Cardiac muscle cell (in vitro differentiated cells and primary cell): Measurements from ENCODE around the gene NUDT22. TPM values are rescaled to one million over a fixed set of nuclear protein-coding genes. Genes with fewer than 3 reads are reported as not detected.

Experiments used
- DNase-seq, 2 donors: peaks; one replicate each; pipeline versions ENCODE4 v3.0.0 to v3.0.0-alpha.2; 2010 to 2017; ENCODE audit warnings: low read depth in 1 of 2, low spot score in 1 of 2
- H3K27ac ChIP-seq: fragments of 200-600 bp; sonication (generic); 2 replicates; pipeline ENCODE4 v1.5.1; 2016
- H3K27me3 ChIP-seq: fragments of 200-600 bp; sonication (generic); 2 replicates; pipeline ENCODE4 v1.6.0; 2016; ENCODE audit warnings: control low read depth
- H3K36me3 ChIP-seq: fragments of 200-600 bp; sonication (generic); 2 replicates; pipeline ENCODE4 v1.5.1; 2016; ENCODE audit warnings: control low read depth
- H3K4me1 ChIP-seq: fragments of 200-600 bp; sonication (generic); 2 replicates; pipeline ENCODE4 v1.8.1; 2017; ENCODE audit warnings: low read depth, mild to moderate bottlenecking, mixed run types
- H3K4me3 ChIP-seq: fragments of 200-600 bp; sonication (generic); 2 replicates; pipeline ENCODE4 v1.5.1; 2016; ENCODE audit warnings: mild to moderate bottlenecking
- H3K9me3 ChIP-seq: fragments of 200-600 bp; sonication (generic); 2 replicates; pipeline ENCODE4 v1.5.1; 2017; ENCODE audit warnings: low read depth, mild to moderate bottlenecking, control low read depth
- polyA plus RNA-seq: library from polyadenylated mRNA; unstranded; fragments of >200 nt; fragmentation: Nextera tagmentation; extraction: Ambion mirVana; gene quantifications from 2 replicates; pipeline ENCODE4 v1.2.1, GENCODE V29; 2016
- total RNA-seq: library from RNA; depleted of rRNA; stranded (reverse); fragments of >200 nt; gene quantifications from 2 replicates; pipeline ENCODE4 v1.2.3, GENCODE V29; 2016
- TF ChIP-seq, protein P1 (sequence below): IDR thresholded peaks from 2 replicates; pipeline ENCODE4 v1.5.1; 2012; ENCODE audit warnings: low read depth, mild to moderate bottlenecking, low read length

Gene NUDT22
- 76.0 and 98.8 TPM in 2 replicates for total RNA-seq
- 88.3 and 90.6 TPM in 2 replicates for polyA plus RNA-seq

DNA sequence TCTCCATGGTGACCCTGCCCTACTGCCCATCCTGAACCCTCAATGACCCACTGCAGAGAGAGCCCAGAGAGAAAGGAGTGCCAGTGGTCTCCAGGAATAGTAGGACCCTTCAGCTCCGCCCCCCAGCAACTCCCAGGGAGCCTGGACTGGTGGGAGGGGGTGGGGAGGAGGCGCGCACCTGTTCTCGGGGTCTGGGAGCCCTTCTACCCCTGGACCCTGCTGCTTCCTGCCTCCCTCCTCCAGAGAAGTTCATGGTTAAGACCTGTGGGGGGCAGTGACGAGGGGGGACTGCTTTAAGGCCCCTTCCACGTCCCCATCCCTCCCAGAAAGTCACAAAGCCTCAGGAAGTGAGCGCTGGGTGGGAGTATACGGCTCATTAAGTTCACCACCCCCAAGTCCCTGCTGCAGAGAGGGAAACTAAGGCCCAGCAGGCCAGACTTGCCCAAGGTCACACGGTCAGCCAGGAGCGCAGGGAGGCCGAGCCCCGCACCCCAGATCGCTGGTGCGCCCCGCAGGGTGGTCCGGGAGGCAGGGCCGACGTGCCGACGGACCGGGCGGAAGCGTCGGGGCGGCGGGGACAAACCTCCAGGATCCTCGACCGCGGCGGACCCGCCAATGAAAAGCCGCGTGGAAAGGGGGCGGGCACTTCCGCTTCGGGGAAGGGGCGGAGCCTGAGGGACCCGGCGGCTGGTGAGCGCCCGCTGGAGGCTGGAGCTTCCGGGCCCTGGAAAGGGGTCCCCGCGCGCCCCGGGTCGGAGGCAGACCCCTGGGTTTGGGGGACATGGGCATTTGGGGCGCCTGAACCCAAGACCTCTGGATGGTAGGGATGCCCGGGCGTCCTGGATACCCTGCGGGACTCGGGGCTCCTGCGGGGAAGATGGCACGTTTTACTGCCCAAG, at the start of gene NUDT22, which contains the start of gene TRPT1:
Gene NUDT22 (plus strand): TSS at position 667 of the 899 bp plus-strand sequence. CDS start 379 bp downstream, outside the sequence.
Gene TRPT1 (minus strand): TSS at position 579 of the 899 bp plus-strand sequence. CDS start 326 bp downstream, at position 253.
- peak within 1 kb of the TSS; percentile 65 for H3K27ac ChIP-seq
- TF ChIP-seq, protein P1, sequence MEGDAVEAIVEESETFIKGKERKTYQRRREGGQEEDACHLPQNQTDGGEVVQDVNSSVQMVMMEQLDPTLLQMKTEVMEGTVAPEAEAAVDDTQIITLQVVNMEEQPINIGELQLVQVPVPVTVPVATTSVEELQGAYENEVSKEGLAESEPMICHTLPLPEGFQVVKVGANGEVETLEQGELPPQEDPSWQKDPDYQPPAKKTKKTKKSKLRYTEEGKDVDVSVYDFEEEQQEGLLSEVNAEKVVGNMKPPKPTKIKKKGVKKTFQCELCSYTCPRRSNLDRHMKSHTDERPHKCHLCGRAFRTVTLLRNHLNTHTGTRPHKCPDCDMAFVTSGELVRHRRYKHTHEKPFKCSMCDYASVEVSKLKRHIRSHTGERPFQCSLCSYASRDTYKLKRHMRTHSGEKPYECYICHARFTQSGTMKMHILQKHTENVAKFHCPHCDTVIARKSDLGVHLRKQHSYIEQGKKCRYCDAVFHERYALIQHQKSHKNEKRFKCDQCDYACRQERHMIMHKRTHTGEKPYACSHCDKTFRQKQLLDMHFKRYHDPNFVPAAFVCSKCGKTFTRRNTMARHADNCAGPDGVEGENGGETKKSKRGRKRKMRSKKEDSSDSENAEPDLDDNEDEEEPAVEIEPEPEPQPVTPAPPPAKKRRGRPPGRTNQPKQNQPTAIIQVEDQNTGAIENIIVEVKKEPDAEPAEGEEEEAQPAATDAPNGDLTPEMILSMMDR = peak; percentile 24
- H3K4me3 ChIP-seq = peak within 1 kb of the TSS; percentile 68
- H3K36me3 ChIP-seq = peaks cover 4% of the 10 kb centered on the region
- H3K4me1 ChIP-seq = peaks cover 20% of the 10 kb centered on the region
- no peaks in the 10 kb centered on the region for H3K9me3 ChIP-seq
- H3K27me3 ChIP-seq = no peaks in the 10 kb centered on the region
- DNase-seq = peak; percentile 80 to 91

DNA sequence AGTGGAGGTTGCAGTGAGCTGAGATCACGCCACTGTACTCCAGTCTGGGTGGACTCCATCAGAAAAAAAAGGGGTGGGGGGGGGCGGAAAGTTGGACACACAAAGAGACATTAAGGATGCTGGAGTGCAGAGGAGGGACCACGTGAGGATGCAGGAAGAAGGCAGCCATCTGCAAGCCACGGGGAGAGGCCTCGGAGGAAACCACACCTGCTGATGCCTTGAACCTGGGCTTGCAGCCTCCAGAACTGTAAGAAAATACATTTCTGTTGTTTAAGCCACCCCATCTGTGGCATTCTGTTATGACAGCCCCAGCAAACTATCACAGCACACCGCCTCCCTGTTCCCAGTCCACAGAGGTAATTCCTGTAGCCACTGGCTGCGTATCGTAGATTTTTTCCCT, 49.3 kb upstream of the NUDT22 start:
- no peak for DNase-seq
- TF ChIP-seq, protein P1 = no peak
- Histone ChIP-seq H3K4me3 (no peak overlapping the region), H3K9me3 (no peaks in the 10 kb centered on the region), H3K36me3 (no peaks in the 10 kb centered on the region), H3K4me1 (peaks cover 9% of the 10 kb centered on the region), H3K27me3 (no peaks in the 10 kb centered on the region), H3K27ac (no peak overlapping the region)

DNA sequence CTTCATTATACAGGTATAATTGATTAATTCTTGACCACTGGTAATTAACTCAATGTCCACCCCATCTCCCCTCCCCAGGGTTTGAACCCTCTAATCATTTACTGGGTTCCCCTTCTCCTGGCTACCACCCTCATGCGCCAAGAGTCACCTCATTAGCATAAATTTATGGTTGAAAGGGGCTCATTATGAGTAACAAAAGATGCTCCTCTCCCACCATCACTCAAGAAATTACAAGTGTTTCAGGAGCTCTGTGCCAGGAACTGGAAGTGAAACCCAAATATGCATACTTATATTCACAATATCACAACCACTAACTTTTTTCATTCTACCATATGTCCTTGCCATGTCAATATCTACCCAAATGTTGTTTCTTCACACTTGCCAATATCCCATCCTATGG, 47.9 kb upstream of the NUDT22 start:
- TF ChIP-seq, protein P1 = no peak
- no peak overlapping the region for H3K27ac ChIP-seq

DNA sequence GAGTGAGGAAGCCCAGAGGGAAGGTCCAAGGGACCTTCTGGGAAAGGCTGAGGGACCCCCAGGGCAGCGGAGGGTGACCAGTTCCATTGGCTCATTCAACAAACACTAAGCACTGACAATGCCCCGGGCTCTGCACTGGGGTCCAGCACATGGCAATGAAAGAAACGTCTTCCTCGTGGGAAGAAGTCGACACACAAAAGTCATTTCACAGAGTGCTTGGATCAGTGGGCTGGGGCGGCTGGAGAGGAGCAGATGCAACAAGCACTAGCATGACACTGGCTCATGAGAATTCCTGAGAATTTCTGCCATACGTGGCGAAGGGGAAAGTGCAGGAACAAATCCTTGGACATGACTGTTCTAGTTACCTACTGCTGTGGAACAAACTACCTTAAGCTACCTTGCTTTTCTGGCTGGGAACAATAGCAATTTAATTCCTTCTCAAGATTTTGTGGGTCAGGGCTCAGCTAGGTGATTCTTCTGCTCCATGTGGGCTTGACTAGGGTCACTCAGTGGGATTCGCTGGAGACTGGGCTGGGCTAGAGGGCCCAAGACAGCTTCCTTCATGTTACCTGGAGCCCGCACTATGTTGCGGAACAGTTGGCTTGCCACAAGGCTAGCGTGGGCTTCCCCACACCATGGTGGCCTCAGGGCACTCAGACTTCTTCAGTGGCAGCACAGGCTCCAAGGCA, 47.0 kb upstream of the NUDT22 start:
- no peak overlapping the region for H3K27ac ChIP-seq
- TF ChIP-seq, protein P1 = no peak
- H3K9me3 ChIP-seq = no peaks in the 10 kb centered on the region
- DNase-seq = no peak
- H3K4me1 ChIP-seq = peaks cover 13% of the 10 kb centered on the region
- H3K4me3 ChIP-seq = no peak overlapping the region
- no peaks in the 10 kb centered on the region for H3K36me3 ChIP-seq
- H3K27me3 ChIP-seq = no peaks in the 10 kb centered on the region

More for the DNA sequence above, 47.9 kb upstream of the NUDT22 start:
- no peaks in the 10 kb centered on the region for H3K27me3 ChIP-seq
- H3K9me3 ChIP-seq = no peaks in the 10 kb centered on the region
- no peaks in the 10 kb centered on the region for H3K36me3 ChIP-seq
- no peak for DNase-seq
- H3K4me1 ChIP-seq = peaks cover 13% of the 10 kb centered on the region
- H3K4me3 ChIP-seq = no peak overlapping the region

GRCh38 chr11:64180891-64181290, 45.2 kb upstream of the NUDT22 start:
- DNase-seq = no peak
- H3K27ac ChIP-seq = peak overlapping the region; percentile 84

More at GRCh38 chr11:64180891-64181290, 45.2 kb upstream of the NUDT22 start:
- TF ChIP-seq, protein P1 = no peak
- no peaks in the 10 kb centered on the region for H3K27me3 ChIP-seq
- H3K4me1 ChIP-seq = peaks cover 13% of the 10 kb centered on the region
- H3K9me3 ChIP-seq = no peaks in the 10 kb centered on the region
- no peak overlapping the region for H3K4me3 ChIP-seq
- no peaks in the 10 kb centered on the region for H3K36me3 ChIP-seq
